Sigmoid colon (tissue), 7 donors: ENCODE data around the gene MTRF1L. TPM values are rescaled to one million over a fixed set of nuclear protein-coding genes. Genes with fewer than 3 reads are reported as not detected.

ENCODE experiments used
- DNase-seq: peaks from one replicate; pipeline ENCODE4 v3.0.0-alpha.2; 2019
- H3K27ac ChIP-seq, 4 donors: fragments of 200-600 bp; sonication (generic); one replicate each; pipeline ENCODE4 v1.5.1; 2016 to 2019; ENCODE audit warnings: mild to moderate bottlenecking in 1 of 4
- H3K27me3 ChIP-seq, 3 donors: fragments of 200-600 bp; sonication (generic); one replicate each; pipeline ENCODE4 v1.5.1; 2019; ENCODE audit warnings: mild to moderate bottlenecking in 1 of 3
- H3K36me3 ChIP-seq, 4 donors: fragments of 200-600 bp; sonication (generic); one replicate each; pipeline ENCODE4 v1.5.1; 2016 to 2019
- H3K4me1 ChIP-seq, 4 donors: fragments of 200-600 bp; sonication (generic); one replicate each; pipeline ENCODE4 v1.5.1; 2017 to 2019
- H3K4me3 ChIP-seq, 4 donors: fragments of 200-600 bp; sonication (generic); one replicate each; pipeline ENCODE4 v1.5.1; 2017 to 2019; ENCODE audit warnings: mild to moderate bottlenecking in 2 of 4, moderate library complexity in 1 of 4
- H3K9me3 ChIP-seq, 4 donors: fragments of 200-600 bp in 3 of 4; sonication (generic) in 3 of 4; one replicate each; pipeline versions ENCODE4 v1.5.1 to v1.6.1; 2013 to 2019
- CTCF ChIP-seq, 4 experiments: fragments of 450-650 bp in 3 of 4; fragments of 200-600 bp in 1 of 4; IDR thresholded peaks; one replicate each; pipeline ENCODE4 v1.5.1; 2016 to 2019; ENCODE audit warnings: antibody characterized with exemption in 4 of 4, mild to moderate bottlenecking in 3 of 4, moderate library complexity in 2 of 4
- EP300 ChIP-seq, 4 donors: sonication (generic); formaldehyde crosslinking; IDR thresholded peaks; one replicate each; pipeline ENCODE4 v1.6.1; 2017; ENCODE audit warnings: antibody characterized with exemption in 4 of 4
- POLR2A ChIP-seq, 2 donors: fragments of 450-650 bp; IDR thresholded peaks; one replicate each; pipeline ENCODE4 v1.6.1; 2016; ENCODE audit warnings: antibody characterized with exemption in 2 of 2, mild to moderate bottlenecking in 2 of 2, moderate library complexity in 2 of 2
- POLR2AphosphoS5 ChIP-seq, 4 donors: sonication (generic); formaldehyde crosslinking; IDR thresholded peaks; one replicate each; pipeline ENCODE4 v1.6.1; 2017; ENCODE audit warnings: antibody characterized with exemption in 4 of 4
- WGBS, 2 donors: extraction: QIAGEN DNeasy Blood & Tissue Kit; methylation state at CpG; one replicate each; pipeline ENCODE4 v1.1.7; 2013; 5-methylcytosine and 5-hydroxymethylcytosine counted together
- intact Hi-C: fragments of 100-400 bp; cut with DNase I; formaldehyde crosslinking; loops from one replicate; pipeline ENCODE4 v1.15.1; 2023
- polyA plus RNA-seq, 3 donors: library from polyadenylated mRNA; stranded (reverse); fragments of 200-250 nt; gene quantifications; one replicate each; pipeline ENCODE4 v1.2.3, GENCODE V29; 2013
- total RNA-seq, 4 donors: library from RNA; depleted of rRNA; stranded (reverse); fragments of >200 nt; gene quantifications; one replicate each; pipeline ENCODE4 v1.1.0, GENCODE V29; 2016
- donor health status: healthy with polysubstance abuse.
- donor health status: Bipolar disorder and iron deficiency.
- donor health status: healthy.

The MTRF1L gene
- total RNA-seq (10 to 100 TPM; 14.3 to 25.3 (median 18.5) TPM), polyA plus RNA-seq (10 to 100 TPM in 2 of 3 donors, 1 to 10 TPM in 1; 9.8 to 22.8 (median 19.9) TPM)

- no peaks in the 10 kb centered on the region for H3K27me3 ChIP-seq
- intact Hi-C loops: loop anchor here (2.0 kb wide), 1 partner anchor 20 kb away; the partner anchor contains the start of gene FBXO5
- TF ChIP-seq CTCF (IDR thresholded peaks at IDR 0.05): no peak
- TF ChIP-seq POLR2AphosphoS5 (IDR thresholded peaks at IDR 0.05): peak; percentile 71 to 92 (median 92)
- TF ChIP-seq POLR2A (IDR thresholded peaks at IDR 0.05): peak; percentile 66 to 75
- TF ChIP-seq EP300 (IDR thresholded peaks at IDR 0.05): peak in 2 of 4 donors; percentile 31 to 60
- peak; percentile 97 for DNase-seq
- peaks cover 0 to 42% (median 33%) of the 10 kb centered on the region in 4 donors for H3K4me1 ChIP-seq
- WGBS, 2 donors: 0 to 1% methylated on average over 52 of the region's 52 CpGs
- H3K4me3 ChIP-seq: peak within 1 kb of the TSS; percentile 63 to 77 (median 64)
- H3K9me3 ChIP-seq: no peaks in the 10 kb centered on the region
- H3K36me3 ChIP-seq: peaks cover 0 to 7% (median 0%) of the 10 kb centered on the region in 4 donors
- peak within 1 kb of the TSS; percentile 86 to 90 (median 88) for H3K27ac ChIP-seq
Measured at GRCh38 chr6:153002613-153003365, at the start of gene MTRF1L. MTRF1L (minus strand) TSS chr6:153002709; CDS start chr6:153002685, 24 bp downstream.

GRCh38 chr6:153051801-153052200 lies 49.3 kb upstream of the MTRF1L start:
- no peaks in the 10 kb centered on the region for H3K9me3 ChIP-seq
- intact Hi-C loops: no loop called here
- no peaks in the 10 kb centered on the region for H3K27me3 ChIP-seq
- DNase-seq: no peak
- H3K27ac ChIP-seq: no peak overlapping the region
- no peaks in the 10 kb centered on the region for H3K4me1 ChIP-seq
- TF ChIP-seq POLR2A (IDR thresholded peaks at IDR 0.05) (no peak), POLR2AphosphoS5 (IDR thresholded peaks at IDR 0.05) (no peak), CTCF (IDR thresholded peaks at IDR 0.05) (no peak), EP300 (IDR thresholded peaks at IDR 0.05) (no peak)
- no peaks in the 10 kb centered on the region for H3K36me3 ChIP-seq
- no peak overlapping the region for H3K4me3 ChIP-seq

GRCh38 chr6:153048631-153049030 lies 46.1 kb upstream of the MTRF1L start:
- Histone ChIP-seq H3K27me3 (no peaks in the 10 kb centered on the region), H3K36me3 (no peaks in the 10 kb centered on the region), H3K27ac (no peak overlapping the region), H3K4me1 (no peaks in the 10 kb centered on the region), H3K4me3 (no peak overlapping the region), H3K9me3 (no peaks in the 10 kb centered on the region)
- no peak for TF ChIP-seq POLR2AphosphoS5 (IDR thresholded peaks at IDR 0.05)
- TF ChIP-seq EP300 (IDR thresholded peaks at IDR 0.05): no peak
- no peak for TF ChIP-seq CTCF (IDR thresholded peaks at IDR 0.05)
- no peak for TF ChIP-seq POLR2A (IDR thresholded peaks at IDR 0.05)
- no peak for DNase-seq
- intact Hi-C loops: no loop called here
- 94 to 98% methylated on average over 3 of the region's 3 CpGs for WGBS, 2 donors

- WGBS, 2 donors: 85 to 95% methylated on average over 2 of the region's 2 CpGs
- Histone ChIP-seq H3K36me3 (no peaks in the 10 kb centered on the region), H3K9me3 (no peaks in the 10 kb centered on the region), H3K4me3 (no peak overlapping the region), H3K27me3 (no peaks in the 10 kb centered on the region), H3K27ac (no peak overlapping the region), H3K4me1 (no peaks in the 10 kb centered on the region)
- no peak for TF ChIP-seq CTCF (IDR thresholded peaks at IDR 0.05)
- no peak for TF ChIP-seq POLR2A (IDR thresholded peaks at IDR 0.05)
- no peak for TF ChIP-seq POLR2AphosphoS5 (IDR thresholded peaks at IDR 0.05)
- TF ChIP-seq EP300 (IDR thresholded peaks at IDR 0.05): no peak
- DNase-seq: no peak
- intact Hi-C loops: no loop called here
Measured at GRCh38 chr6:153047386-153047785, 44.9 kb upstream of the MTRF1L start.
